GM19239 (cell line): ENCODE measurements around the gene LSG1.

Experiments
- DNase-seq: peaks from one replicate; pipeline ENCODE4 v3.0.0; 2011; ENCODE audit warnings: low spot score; ENCODE audit not compliant: insufficient read length
- FAIRE-seq: peaks from 2 replicates; lab custom pipeline; 2011; peaks lifted over from hg19 to GRCh38; lab: Jason Lieb, UNC

Gene LSG1

GRCh38 chr3:194592798-194593752, 78.9 kb downstream of the LSG1 start:
- FAIRE-seq = no peak

More at GRCh38 chr3:194592798-194593752, 78.9 kb downstream of the LSG1 start:
- no peak for DNase-seq
